HepG2 (cell line): Measurements from ENCODE around the gene BIRC6. TPM values are rescaled to one million over a fixed set of nuclear protein-coding genes. Genes with fewer than 3 reads are reported as not detected.

Experiments
- ATAC-seq: fragments of 200-7000 bp; cut with Tn5 transposase; 3 replicates; pipeline ENCODE4 v1.9.1; 2020; ENCODE audit warnings: mild to moderate bottlenecking, moderate library complexity
- BruUV-seq: library from RNA; stranded (reverse); fragments of 400-500 nt; replicated peaks from 2 replicates; lab custom pipeline; 2021; lab: Mats Ljungman, UMichigan
- CTCF ChIA-PET: fragments of 300-600 bp; formaldehyde crosslinking; extraction: SDS; loops from one replicate; lab custom pipeline; 2021; ENCODE audit warnings: low total read pairs, inconsistent platforms, low intra/inter-chr PET ratio; lab: Yijun Ruan, JAX
- POLR2A ChIA-PET: fragments of 350-600 bp; sonication (Branson Sonifier 250); formaldehyde crosslinking; loops from one replicate; lab custom pipeline; 2020; ENCODE audit warnings: antibody characterized with exemption, inconsistent platforms; lab: Yijun Ruan, JAX
- DNase-seq: peaks from one replicate; pipeline ENCODE4 v3.0.0-alpha.2; 2015; ENCODE audit warnings: low spot score
- FAIRE-seq: peaks from 3 replicates; lab custom pipeline; 2011; peaks lifted over from hg19 to GRCh38; lab: Jason Lieb, UNC
- H2AFZ ChIP-seq: one replicate; pipeline ENCODE4 v1.6.1; 2011; ENCODE audit warnings: low read length, inconsistent platforms
- H3K27ac ChIP-seq: fragments of 300-600 bp; 3 replicates; pipeline ENCODE4 v1.8.0; 2011; ENCODE audit warnings: mixed run types, mild to moderate bottlenecking, mixed read lengths, low read length, inconsistent platforms; ENCODE audit not compliant: insufficient read depth; ENCODE audit errors: extremely low read length
- H3K27me3 ChIP-seq, 2 experiments: fragments of 200-600 bp in 1 of 2; 2 replicates in 1 of 2; 3 replicates in 1 of 2; pipeline versions ENCODE4 v1.6.0 to v1.8.0; 2011; ENCODE audit warnings: low read length in 2 of 2, mild to moderate bottlenecking in 2 of 2, moderate library complexity in 2 of 2, inconsistent platforms in 1 of 2; ENCODE audit not compliant: insufficient read depth in 2 of 2, control insufficient read depth in 1 of 2
- H3K36me3 ChIP-seq, 2 experiments: fragments of 200-600 bp in 1 of 2; replicated peaks in 1 of 2; 2 replicates in 1 of 2; 3 replicates in 1 of 2; pipeline versions ENCODE4 v1.5.1 to v1.8.0; 2011; ENCODE audit warnings: low read length in 2 of 2, inconsistent platforms in 1 of 2; ENCODE audit not compliant: insufficient read depth in 2 of 2, control insufficient read depth in 1 of 2
- H3K4me1 ChIP-seq: 2 replicates; pipeline ENCODE4 v1.5.1; 2012; ENCODE audit warnings: low read length, inconsistent platforms; ENCODE audit not compliant: insufficient read depth
- H3K4me2 ChIP-seq: 2 replicates; pipeline ENCODE4 v1.6.0; 2011; ENCODE audit warnings: low read depth, low read length, inconsistent platforms
- H3K4me3 ChIP-seq, 3 experiments: fragments of 200-600 bp in 1 of 3; sonication (generic), shearing (Covaris generic) in 1 of 3; replicated peaks in 1 of 3; 2 replicates each; pipeline ENCODE4 v1.5.1; 2011 to 2016; ENCODE audit warnings: low read length in 3 of 3, inconsistent platforms in 2 of 3, low read depth in 2 of 3, mild to moderate bottlenecking in 2 of 3, control low read depth in 1 of 3, mixed read lengths in 1 of 3; ENCODE audit not compliant: insufficient read depth in 1 of 3
- H3K79me2 ChIP-seq: one replicate; pipeline ENCODE4 v1.6.1; 2011; ENCODE audit warnings: low read length, inconsistent platforms; ENCODE audit not compliant: insufficient read depth
- H3K9ac ChIP-seq: 2 replicates; pipeline ENCODE4 v1.6.0; 2011; ENCODE audit warnings: mild to moderate bottlenecking, low read depth, low read length, inconsistent platforms; ENCODE audit not compliant: insufficient read depth
- H3K9me3 ChIP-seq: 2 replicates; pipeline ENCODE4 v1.5.1; 2012; ENCODE audit warnings: mild to moderate bottlenecking, low read length
- H4K20me1 ChIP-seq: 2 replicates; pipeline ENCODE4 v1.6.0; 2011; ENCODE audit warnings: inconsistent platforms, mild to moderate bottlenecking, low read length, moderate library complexity; ENCODE audit not compliant: insufficient read depth
- EHMT2 ChIP-seq: fragments of 200-600 bp; sonication (generic); IDR thresholded peaks from 2 replicates; pipeline ENCODE4 v1.7.0; 2017; ENCODE audit warnings: antibody characterized with exemption, low read depth, low read length, borderline replicate concordance
- IRF2 ChIP-seq: IDR thresholded peaks from 2 replicates; pipeline ENCODE4 v1.6.1; 2018; ENCODE audit warnings: missing genetic modification reagents, missing compliant biosample characterization
- IRX3 ChIP-seq: sonication (generic); formaldehyde crosslinking; IDR thresholded peaks from 2 replicates; pipeline ENCODE4 v1.8.1; 2023; ENCODE audit warnings: mild to moderate bottlenecking, low read depth, missing genetic modification reagents, borderline replicate concordance
- KLF9 ChIP-seq: IDR thresholded peaks from 2 replicates; pipeline ENCODE4 v1.6.1; 2016; ENCODE audit warnings: low read depth
- MBNL3 ChIP-seq: fragments of 250-450 bp; sonication (Bioruptor Pico); conservative IDR thresholded peaks from 2 replicates; pipeline ENCODE4 v1.8.0; 2022; ENCODE audit warnings: mild to moderate bottlenecking, inconsistent platforms
- NR2F1 ChIP-seq, 2 experiments: fragments of 450-650 bp in 1 of 2; formaldehyde crosslinking in 1 of 2; IDR thresholded peaks; 2 replicates each; pipeline versions ENCODE4 v1.5.0 to v1.6.1; 2016 to 2020; ENCODE audit warnings: mild to moderate bottlenecking in 1 of 2, missing compliant biosample characterization in 1 of 2, missing genetic modification reagents in 1 of 2, moderate library complexity in 1 of 2
- SMAD3 ChIP-seq: sonication (generic); formaldehyde crosslinking; IDR thresholded peaks from 2 replicates; pipeline ENCODE4 v1.4.0; 2020; ENCODE audit warnings: missing genetic modification reagents
- SMC3 ChIP-seq: IDR thresholded peaks from 2 replicates; pipeline ENCODE4 v1.6.1; 2011; ENCODE audit warnings: low read length, improper control_type of control experiment
- SOX13 ChIP-seq, 3 experiments: fragments of 450-650 bp in 1 of 3; sonication (generic) in 1 of 3; formaldehyde crosslinking in 1 of 3; IDR thresholded peaks in 2 of 3; conservative IDR thresholded peaks in 1 of 3; 2 replicates each; pipeline versions ENCODE4 v1.5.0 to v1.6.1; 2016 to 2020; ENCODE audit warnings: antibody characterized with exemption in 1 of 3, mild to moderate bottlenecking in 1 of 3, missing compliant biosample characterization in 1 of 3, missing genetic modification reagents in 1 of 3, moderate library complexity in 1 of 3
- TEAD3 ChIP-seq: optimal IDR thresholded peaks from 2 replicates; pipeline ENCODE3; 2016; ENCODE audit warnings: borderline replicate concordance
- ZBTB7A ChIP-seq: sonication (generic); formaldehyde crosslinking; IDR thresholded peaks from 2 replicates; pipeline ENCODE4 v1.8.0; 2022; ENCODE audit warnings: mild to moderate bottlenecking, missing genetic modification reagents
- ZNF256 ChIP-seq: sonication (generic); formaldehyde crosslinking; conservative IDR thresholded peaks from 2 replicates; pipeline ENCODE4 v1.4.0; 2020; ENCODE audit warnings: missing genetic modification reagents
- ZNF317 ChIP-seq: sonication (generic); formaldehyde crosslinking; IDR thresholded peaks from 2 replicates; pipeline ENCODE4 v1.5.0; 2020; ENCODE audit warnings: mild to moderate bottlenecking, missing genetic modification reagents
- WGBS: methylation state at CpG from one replicate; pipeline ENCODE4 v1.1.6; 2017; ENCODE audit warnings: low lambda C conversion rate; 5-methylcytosine and 5-hydroxymethylcytosine counted together
- in situ Hi-C: cut with HindIII; loops from 2 replicates; pipeline ENCODE4 v1.10.0; 2017; ENCODE audit warnings: low pct_unique_long_range_greater_than_20kb; ENCODE audit not compliant: extremely low pct_ligation_motif_present
- intact Hi-C: fragments of 100-400 bp; cut with micrococcal nuclease; formaldehyde crosslinking; loops from one replicate; pipeline ENCODE4 v1.10.0; 2022; ENCODE audit not compliant: unreplicated experiment
- polyA plus RNA-seq, 8 experiments: library from polyadenylated mRNA; depleted of rRNA in 3 of 8; stranded (reverse) in 7 of 8; unstranded in 1 of 8; fragments of >200 nt; fragmentation: Illumina TruSeq in 4 of 8; extraction: Trizol in 4 of 8; gene quantifications; 2 replicates each; pipeline versions ENCODE4 v1.2.1 to v1.2.3, GENCODE V29; 2011 to 2016; ENCODE audit warnings: low read depth in 4 of 8, missing spikeins in 1 of 8, mixed read lengths in 1 of 8; ENCODE audit not compliant: insufficient read depth in 1 of 8
- total RNA-seq, 5 experiments: library from RNA; depleted of rRNA; stranded (reverse); fragments of >200 nt; fragmentation: Illumina TruSeq; extraction: Trizol; gene quantifications; 2 replicates each; pipeline ENCODE4 v1.2.3, GENCODE V29; 2016; ENCODE audit warnings: low read depth in 1 of 5
- TF ChIP-seq, protein P1 (sequence below): sonication (generic); formaldehyde crosslinking; IDR thresholded peaks from 2 replicates; pipeline ENCODE4 v1.4.0; 2020; ENCODE audit warnings: mild to moderate bottlenecking, missing genetic modification reagents
- TF ChIP-seq, protein P2 (sequence below): sonication (generic); formaldehyde crosslinking; IDR thresholded peaks from 2 replicates; pipeline ENCODE4 v1.5.0; 2020; ENCODE audit warnings: missing genetic modification reagents
- TF ChIP-seq, protein P3 (sequence below): sonication (generic); formaldehyde crosslinking; conservative IDR thresholded peaks from 2 replicates; pipeline ENCODE4 v1.4.0; 2020; ENCODE audit warnings: missing genetic modification reagents
- TF ChIP-seq, protein P4 (sequence below): sonication (generic); formaldehyde crosslinking; IDR thresholded peaks from 2 replicates; pipeline ENCODE4 v1.8.0; 2022; ENCODE audit warnings: mild to moderate bottlenecking, missing genetic modification reagents, moderate library complexity
- TF ChIP-seq, protein P5 (sequence below): IDR thresholded peaks from 2 replicates; pipeline ENCODE4 v1.6.1; 2016; ENCODE audit warnings: low read depth, borderline replicate concordance
- TF ChIP-seq, protein P6 (sequence below): sonication (generic); formaldehyde crosslinking; conservative IDR thresholded peaks from 2 replicates; pipeline ENCODE4 v1.8.0; 2022; ENCODE audit warnings: mild to moderate bottlenecking, moderate library complexity, missing genetic modification reagents

BIRC6 gene
- total and polyA plus RNA-seq, 2 of the 13 experiments (the other 11 are each of a cell fraction or from before 2014, with no cell fraction given): 65.6 to 120 TPM

DNA sequence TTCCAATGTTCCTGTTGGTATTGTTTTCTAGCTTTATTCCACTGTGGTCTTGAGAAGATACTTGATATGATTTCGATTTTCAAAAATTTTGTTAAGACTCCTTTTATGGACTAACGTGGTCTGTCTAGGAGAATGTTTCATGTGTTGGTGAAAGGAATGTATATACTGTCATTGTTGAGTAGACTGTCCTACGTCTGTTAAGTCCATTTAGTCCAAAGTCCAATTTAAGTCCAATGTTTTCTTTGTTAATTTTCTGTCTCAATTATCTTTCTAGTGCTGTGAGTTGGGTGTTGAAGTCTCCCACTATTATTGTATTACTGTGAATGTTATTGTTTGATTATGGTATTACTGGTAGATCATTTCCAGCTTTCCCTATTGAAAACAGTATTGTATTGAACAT, 215.2 kb downstream of the BIRC6 start:
- Histone ChIP-seq H3K4me1 (peaks cover 15% of the 10 kb centered on the region), H3K9me3 (no peaks in the 10 kb centered on the region), H3K27me3 (no peaks in the 10 kb centered on the region), H3K4me3 (no peak overlapping the region), H3K4me2 (no peak overlapping the region), H4K20me1 (no peaks in the 10 kb centered on the region; the same call in 1 of the 2 replicates), H3K9ac (no peak overlapping the region), H3K27ac (no peak overlapping the region), H3K36me3 (peaks cover 12 to 27% of the 10 kb centered on the region in 2 experiments; a peak in 4 of 5 replicates), H3K79me2 (peaks cover 3% of the 10 kb centered on the region), H2AFZ (no peak overlapping the region)
- BruUV-seq: no TSS peak
- in situ Hi-C loops: no loop called here
- DNase-seq: peak; percentile 52
- FAIRE-seq: no peak
- WGBS: 47% methylated on average over 3 of the region's 3 CpGs
- ChIA-PET CTCF (no interaction called here), POLR2A (no interaction called here)
- peak; percentile 62 for ATAC-seq
- intact Hi-C loops: no loop called here
- TF ChIP-seq SMC3: no peak
- no peak for TF ChIP-seq ZBTB7A (CRISPR knock-in tag)
- no peak for TF ChIP-seq NR2F1 (CRISPR knock-in tag; IDR thresholded peaks at IDR 0.05)
- TF ChIP-seq EHMT2: 0 out of 2 replicates have a peak, but pooled peaks have one; percentile 23
- TF ChIP-seq, protein P1, sequence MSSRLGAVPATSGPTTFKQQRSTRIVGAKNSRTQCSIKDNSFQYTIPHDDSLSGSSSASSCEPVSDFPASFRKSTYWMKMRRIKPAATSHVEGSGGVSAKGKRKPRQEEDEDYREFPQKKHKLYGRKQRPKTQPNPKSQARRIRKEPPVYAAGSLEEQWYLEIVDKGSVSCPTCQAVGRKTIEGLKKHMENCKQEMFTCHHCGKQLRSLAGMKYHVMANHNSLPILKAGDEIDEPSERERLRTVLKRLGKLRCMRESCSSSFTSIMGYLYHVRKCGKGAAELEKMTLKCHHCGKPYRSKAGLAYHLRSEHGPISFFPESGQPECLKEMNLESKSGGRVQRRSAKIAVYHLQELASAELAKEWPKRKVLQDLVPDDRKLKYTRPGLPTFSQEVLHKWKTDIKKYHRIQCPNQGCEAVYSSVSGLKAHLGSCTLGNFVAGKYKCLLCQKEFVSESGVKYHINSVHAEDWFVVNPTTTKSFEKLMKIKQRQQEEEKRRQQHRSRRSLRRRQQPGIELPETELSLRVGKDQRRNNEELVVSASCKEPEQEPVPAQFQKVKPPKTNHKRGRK (CRISPR knock-in tag): no peak
- 0 out of 2 replicates have a peak, but pooled peaks have one; percentile 7 for TF ChIP-seq SMAD3 (CRISPR knock-in tag)
- TF ChIP-seq SOX13 (IDR thresholded peaks at IDR 0.05): no peak
- peak in 1 of 2 experiments; percentile 44; a peak in 1 of 4 replicates for TF ChIP-seq SOX13 (CRISPR knock-in tag; conservative IDR thresholded peaks at IDR 0.05 in 1 of 2, IDR thresholded peaks at IDR 0.05 in 1 of 2)
- TF ChIP-seq IRF2 (CRISPR knock-in tag): no peak
- TF ChIP-seq, protein P2, sequence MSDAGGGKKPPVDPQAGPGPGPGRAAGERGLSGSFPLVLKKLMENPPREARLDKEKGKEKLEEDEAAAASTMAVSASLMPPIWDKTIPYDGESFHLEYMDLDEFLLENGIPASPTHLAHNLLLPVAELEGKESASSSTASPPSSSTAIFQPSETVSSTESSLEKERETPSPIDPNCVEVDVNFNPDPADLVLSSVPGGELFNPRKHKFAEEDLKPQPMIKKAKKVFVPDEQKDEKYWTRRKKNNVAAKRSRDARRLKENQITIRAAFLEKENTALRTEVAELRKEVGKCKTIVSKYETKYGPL (CRISPR knock-in tag): no peak
- TF ChIP-seq, protein P3, sequence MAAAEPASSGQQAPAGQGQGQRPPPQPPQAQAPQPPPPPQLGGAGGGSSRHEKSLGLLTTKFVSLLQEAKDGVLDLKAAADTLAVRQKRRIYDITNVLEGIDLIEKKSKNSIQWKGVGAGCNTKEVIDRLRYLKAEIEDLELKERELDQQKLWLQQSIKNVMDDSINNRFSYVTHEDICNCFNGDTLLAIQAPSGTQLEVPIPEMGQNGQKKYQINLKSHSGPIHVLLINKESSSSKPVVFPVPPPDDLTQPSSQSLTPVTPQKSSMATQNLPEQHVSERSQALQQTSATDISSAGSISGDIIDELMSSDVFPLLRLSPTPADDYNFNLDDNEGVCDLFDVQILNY (CRISPR knock-in tag): no peak
- TF ChIP-seq, protein P4, sequence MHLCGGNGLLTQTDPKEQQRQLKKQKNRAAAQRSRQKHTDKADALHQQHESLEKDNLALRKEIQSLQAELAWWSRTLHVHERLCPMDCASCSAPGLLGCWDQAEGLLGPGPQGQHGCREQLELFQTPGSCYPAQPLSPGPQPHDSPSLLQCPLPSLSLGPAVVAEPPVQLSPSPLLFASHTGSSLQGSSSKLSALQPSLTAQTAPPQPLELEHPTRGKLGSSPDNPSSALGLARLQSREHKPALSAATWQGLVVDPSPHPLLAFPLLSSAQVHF (CRISPR knock-in tag): no peak
- TF ChIP-seq IRX3 (CRISPR knock-in tag): no peak
- TF ChIP-seq, protein P5, sequence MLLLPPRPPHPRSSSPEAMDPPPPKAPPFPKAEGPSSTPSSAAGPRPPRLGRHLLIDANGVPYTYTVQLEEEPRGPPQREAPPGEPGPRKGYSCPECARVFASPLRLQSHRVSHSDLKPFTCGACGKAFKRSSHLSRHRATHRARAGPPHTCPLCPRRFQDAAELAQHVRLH: no peak
- no peak for TF ChIP-seq ZNF317 (CRISPR knock-in tag)
- TF ChIP-seq TEAD3 (CRISPR knock-in tag): no peak
- no peak for TF ChIP-seq ZNF256 (CRISPR knock-in tag)
- no peak for TF ChIP-seq MBNL3 (CRISPR knock-in tag)
- no peak for TF ChIP-seq KLF9 (CRISPR knock-in tag)
- TF ChIP-seq, protein P6, sequence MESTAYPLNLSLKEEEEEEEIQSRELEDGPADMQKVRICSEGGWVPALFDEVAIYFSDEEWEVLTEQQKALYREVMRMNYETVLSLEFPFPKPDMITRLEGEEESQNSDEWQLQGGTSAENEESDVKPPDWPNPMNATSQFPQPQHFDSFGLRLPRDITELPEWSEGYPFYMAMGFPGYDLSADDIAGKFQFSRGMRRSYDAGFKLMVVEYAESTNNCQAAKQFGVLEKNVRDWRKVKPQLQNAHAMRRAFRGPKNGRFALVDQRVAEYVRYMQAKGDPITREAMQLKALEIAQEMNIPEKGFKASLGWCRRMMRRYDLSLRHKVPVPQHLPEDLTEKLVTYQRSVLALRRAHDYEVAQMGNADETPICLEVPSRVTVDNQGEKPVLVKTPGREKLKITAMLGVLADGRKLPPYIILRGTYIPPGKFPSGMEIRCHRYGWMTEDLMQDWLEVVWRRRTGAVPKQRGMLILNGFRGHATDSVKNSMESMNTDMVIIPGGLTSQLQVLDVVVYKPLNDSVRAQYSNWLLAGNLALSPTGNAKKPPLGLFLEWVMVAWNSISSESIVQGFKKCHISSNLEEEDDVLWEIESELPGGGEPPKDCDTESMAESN (CRISPR knock-in tag): no peak
